KMS-11 (cell line): ENCODE results near the gene VASP.

ENCODE experiments used
- H2AFZ ChIP-seq: fragments of 200-600 bp; sonication (generic); 2 replicates; pipeline ENCODE4 v1.6.1; 2016; ENCODE audit warnings: antibody characterized with exemption, mixed run types, low read depth
- H3K27ac ChIP-seq: fragments of 200-600 bp; sonication (generic); 2 replicates; pipeline ENCODE4 v1.6.1; 2016; ENCODE audit warnings: mild to moderate bottlenecking, mixed run types
- H3K27me3 ChIP-seq: fragments of 200-600 bp; sonication (generic); 2 replicates; pipeline ENCODE4 v1.6.1; 2017; ENCODE audit warnings: mild to moderate bottlenecking, low read depth, mixed run types, moderate library complexity; ENCODE audit not compliant: insufficient read depth
- H3K36me3 ChIP-seq: fragments of 200-600 bp; sonication (generic); 2 replicates; pipeline ENCODE4 v1.6.1; 2017; ENCODE audit warnings: mild to moderate bottlenecking, mixed run types; ENCODE audit not compliant: insufficient read depth
- H3K4me1 ChIP-seq: fragments of 200-600 bp; sonication (generic); 2 replicates; pipeline ENCODE4 v1.6.1; 2016; ENCODE audit warnings: mild to moderate bottlenecking, low read depth, mixed run types; ENCODE audit not compliant: poor library complexity, severe bottlenecking
- H3K4me2 ChIP-seq: fragments of 200-600 bp; sonication (generic); 2 replicates; pipeline ENCODE4 v1.7.0; 2016; ENCODE audit warnings: mild to moderate bottlenecking, mixed run types
- H3K4me3 ChIP-seq: fragments of 200-600 bp; sonication (generic); IDR thresholded peaks from 2 replicates; pipeline ENCODE4 v1.6.1; 2017; ENCODE audit warnings: low read depth, low read length, mixed read lengths; ENCODE audit not compliant: insufficient read depth
- H3K79me2 ChIP-seq: fragments of 200-600 bp; sonication (generic); 2 replicates; pipeline ENCODE4 v1.6.1; 2016; ENCODE audit warnings: low read depth, mixed run types; ENCODE audit not compliant: insufficient read depth
- H3K9ac ChIP-seq: fragments of 200-600 bp; sonication (generic); 2 replicates; pipeline ENCODE4 v1.6.1; 2016; ENCODE audit warnings: mild to moderate bottlenecking, mixed run types
- H4K20me1 ChIP-seq: fragments of 200-600 bp; sonication (generic); 2 replicates; pipeline ENCODE4 v1.6.1; 2016; ENCODE audit warnings: mild to moderate bottlenecking, mixed run types; ENCODE audit not compliant: insufficient read depth
- TF ChIP-seq, protein P1 (sequence below): fragments of 200-600 bp; sonication (generic); conservative IDR thresholded peaks from 2 replicates; pipeline ENCODE4 v1.6.1; 2017; ENCODE audit warnings: low read depth, mild to moderate bottlenecking, antibody characterized with exemption, low read length, moderate library complexity, mixed read lengths

Gene VASP

DNA sequence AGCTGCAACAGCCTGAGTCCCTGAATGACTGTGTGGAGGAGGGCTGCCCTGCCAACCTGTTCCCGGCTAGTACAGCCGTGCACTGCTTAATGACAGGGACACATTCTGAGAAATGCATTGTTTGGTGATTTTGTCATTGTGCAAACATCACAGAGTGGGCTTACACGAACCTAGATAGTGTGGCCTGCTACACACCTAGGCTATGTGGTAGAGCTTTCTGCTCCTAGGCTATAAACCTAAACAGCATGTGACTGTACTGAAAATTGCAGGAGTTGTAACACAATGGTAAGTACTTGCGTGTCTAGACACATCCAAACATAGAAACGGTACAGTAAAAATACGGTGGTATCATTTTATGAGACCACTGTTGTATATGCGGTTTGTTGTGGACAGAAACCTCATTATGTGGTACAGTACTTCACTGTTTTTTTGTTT is 35.0 kb downstream of the VASP start:
- no peak overlapping the region for H3K4me3 ChIP-seq
- no peaks in the 10 kb centered on the region for H3K27me3 ChIP-seq
- no peak overlapping the region for H3K27ac ChIP-seq
- no peaks in the 10 kb centered on the region for H3K79me2 ChIP-seq
- TF ChIP-seq, protein P1, sequence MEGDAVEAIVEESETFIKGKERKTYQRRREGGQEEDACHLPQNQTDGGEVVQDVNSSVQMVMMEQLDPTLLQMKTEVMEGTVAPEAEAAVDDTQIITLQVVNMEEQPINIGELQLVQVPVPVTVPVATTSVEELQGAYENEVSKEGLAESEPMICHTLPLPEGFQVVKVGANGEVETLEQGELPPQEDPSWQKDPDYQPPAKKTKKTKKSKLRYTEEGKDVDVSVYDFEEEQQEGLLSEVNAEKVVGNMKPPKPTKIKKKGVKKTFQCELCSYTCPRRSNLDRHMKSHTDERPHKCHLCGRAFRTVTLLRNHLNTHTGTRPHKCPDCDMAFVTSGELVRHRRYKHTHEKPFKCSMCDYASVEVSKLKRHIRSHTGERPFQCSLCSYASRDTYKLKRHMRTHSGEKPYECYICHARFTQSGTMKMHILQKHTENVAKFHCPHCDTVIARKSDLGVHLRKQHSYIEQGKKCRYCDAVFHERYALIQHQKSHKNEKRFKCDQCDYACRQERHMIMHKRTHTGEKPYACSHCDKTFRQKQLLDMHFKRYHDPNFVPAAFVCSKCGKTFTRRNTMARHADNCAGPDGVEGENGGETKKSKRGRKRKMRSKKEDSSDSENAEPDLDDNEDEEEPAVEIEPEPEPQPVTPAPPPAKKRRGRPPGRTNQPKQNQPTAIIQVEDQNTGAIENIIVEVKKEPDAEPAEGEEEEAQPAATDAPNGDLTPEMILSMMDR: no peak
- H3K4me2 ChIP-seq: no peak overlapping the region
- no peaks in the 10 kb centered on the region for H4K20me1 ChIP-seq
- H2AFZ ChIP-seq: no peak overlapping the region
- no peaks in the 10 kb centered on the region for H3K36me3 ChIP-seq
- H3K4me1 ChIP-seq: no peaks in the 10 kb centered on the region
- H3K9ac ChIP-seq: no peak overlapping the region

DNA sequence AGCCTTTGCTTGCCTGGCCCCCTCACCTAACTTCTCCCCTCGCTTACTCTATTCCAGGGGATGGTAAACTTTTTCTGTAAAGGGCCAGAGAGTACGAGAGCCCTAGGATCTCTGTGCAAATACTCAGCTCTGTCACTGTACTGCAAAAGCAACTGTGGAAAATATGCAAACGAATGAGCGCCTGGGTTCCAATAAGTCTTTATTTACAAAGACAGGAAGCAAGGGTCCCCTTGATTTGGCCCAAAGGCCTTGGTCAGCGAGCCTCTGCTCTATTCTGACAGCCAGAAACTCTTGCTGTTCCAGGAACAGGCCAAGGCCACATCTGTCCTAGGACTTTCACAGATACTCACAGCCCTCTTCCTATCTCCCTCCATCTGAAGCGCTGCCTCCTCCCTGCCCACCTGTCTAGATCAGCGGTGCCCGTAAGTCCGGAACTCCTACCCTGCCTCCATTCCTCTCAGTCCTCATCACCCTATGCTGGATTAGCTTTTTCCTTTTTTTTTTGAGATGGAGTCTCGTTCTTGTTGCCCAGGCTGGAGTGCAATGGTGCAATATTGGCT is 40.0 kb downstream of the VASP start:
- Histone ChIP-seq H2AFZ (no peak overlapping the region), H3K27me3 (no peaks in the 10 kb centered on the region), H3K4me1 (no peaks in the 10 kb centered on the region), H3K27ac (no peak overlapping the region), H3K4me3 (no peak overlapping the region), H3K9ac (no peak overlapping the region), H3K79me2 (no peaks in the 10 kb centered on the region), H3K4me2 (no peak overlapping the region), H4K20me1 (no peaks in the 10 kb centered on the region), H3K36me3 (no peaks in the 10 kb centered on the region)
- TF ChIP-seq, protein P1: no peak

DNA sequence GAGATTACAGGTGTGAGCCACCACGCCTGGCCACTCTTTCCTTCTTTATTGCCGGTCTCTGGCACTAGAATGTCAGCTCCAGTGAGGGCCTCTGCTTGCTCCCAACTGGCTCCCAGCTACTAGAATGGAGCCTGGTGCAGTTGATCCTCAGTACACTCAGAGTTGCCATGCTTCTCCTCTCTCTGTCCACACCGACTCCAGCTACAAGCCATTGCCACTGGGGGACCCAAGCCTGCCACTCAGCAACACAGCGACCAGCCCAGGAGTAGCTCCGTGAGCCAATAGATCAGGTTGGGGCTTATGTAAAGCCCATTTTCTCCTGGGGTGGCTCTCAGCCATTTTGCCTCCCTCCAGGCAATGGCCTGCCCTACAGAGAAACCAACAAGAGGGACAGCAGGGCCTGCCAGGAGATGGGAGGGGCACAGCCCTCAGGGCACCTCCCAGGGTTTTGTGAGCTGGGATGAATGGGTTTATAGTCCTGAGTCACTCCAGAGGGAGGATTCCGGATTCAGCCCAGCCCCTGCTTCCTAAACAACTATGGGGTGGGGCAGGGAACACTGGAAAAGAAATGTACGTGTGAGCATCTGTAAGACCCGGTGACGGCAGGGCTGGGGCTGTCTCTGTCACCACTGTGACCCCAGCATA is 40.8 kb downstream of the VASP start:
- Histone ChIP-seq H3K36me3 (no peaks in the 10 kb centered on the region), H4K20me1 (no peaks in the 10 kb centered on the region), H2AFZ (no peak overlapping the region), H3K4me1 (no peaks in the 10 kb centered on the region), H3K27ac (no peak overlapping the region), H3K4me2 (no peak overlapping the region), H3K27me3 (no peaks in the 10 kb centered on the region), H3K4me3 (no peak overlapping the region), H3K9ac (no peak overlapping the region), H3K79me2 (no peaks in the 10 kb centered on the region)
- TF ChIP-seq, protein P1: no peak

DNA sequence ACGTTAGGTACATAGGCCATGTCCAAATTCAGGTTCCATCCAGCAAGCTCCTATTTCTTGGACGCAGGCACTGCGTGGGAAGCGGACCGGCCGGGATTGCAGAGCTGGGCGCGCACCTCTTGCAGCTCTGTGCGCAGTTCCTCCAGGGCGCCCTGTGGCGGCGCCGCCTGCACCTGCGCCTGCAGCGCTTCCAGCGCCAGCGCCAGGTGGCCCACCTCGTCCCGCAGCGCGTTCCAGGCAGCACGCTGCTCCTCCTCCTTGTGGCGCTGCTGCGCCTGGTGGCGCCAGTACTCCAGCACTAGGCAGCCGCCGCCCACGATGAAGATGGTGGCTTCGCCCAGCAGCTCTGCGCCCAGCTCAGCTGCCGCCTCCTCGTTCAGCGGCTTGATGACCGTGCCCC is 46.2 kb downstream of the VASP start:
- Histone ChIP-seq H2AFZ (no peak overlapping the region), H4K20me1 (no peaks in the 10 kb centered on the region), H3K27me3 (no peaks in the 10 kb centered on the region), H3K79me2 (0 out of 2 replicates have a peak, but pooled peaks cover 1% of the 10 kb centered on the region), H3K4me2 (no peak overlapping the region), H3K36me3 (no peaks in the 10 kb centered on the region), H3K9ac (no peak overlapping the region), H3K27ac (no peak overlapping the region), H3K4me1 (no peaks in the 10 kb centered on the region), H3K4me3 (no peak overlapping the region)
- TF ChIP-seq, protein P1: no peak
